Measurements from ENCODE around the gene AXIN1. TPM values are rescaled to one million over a fixed set of nuclear protein-coding genes. Genes with fewer than 3 reads are reported as not detected.

AXIN1 gene
- total RNA-seq, 2 donors from 2014 or later, result 31.2 to 35.2 TPM

- no peaks in the 10 kb centered on the region for H3K4me1 ChIP-seq (replicated peaks)
- H3K27me3 ChIP-seq (replicated peaks; ENCODE audit: insufficient read depth), result no peaks in the 10 kb centered on the region
- TF ChIP-seq POLR2AphosphoS5 (IDR thresholded peaks at IDR 0.05) (no peak), POLR2A (IDR thresholded peaks at IDR 0.05) (no peak)
- TF ChIP-seq, protein P1, sequence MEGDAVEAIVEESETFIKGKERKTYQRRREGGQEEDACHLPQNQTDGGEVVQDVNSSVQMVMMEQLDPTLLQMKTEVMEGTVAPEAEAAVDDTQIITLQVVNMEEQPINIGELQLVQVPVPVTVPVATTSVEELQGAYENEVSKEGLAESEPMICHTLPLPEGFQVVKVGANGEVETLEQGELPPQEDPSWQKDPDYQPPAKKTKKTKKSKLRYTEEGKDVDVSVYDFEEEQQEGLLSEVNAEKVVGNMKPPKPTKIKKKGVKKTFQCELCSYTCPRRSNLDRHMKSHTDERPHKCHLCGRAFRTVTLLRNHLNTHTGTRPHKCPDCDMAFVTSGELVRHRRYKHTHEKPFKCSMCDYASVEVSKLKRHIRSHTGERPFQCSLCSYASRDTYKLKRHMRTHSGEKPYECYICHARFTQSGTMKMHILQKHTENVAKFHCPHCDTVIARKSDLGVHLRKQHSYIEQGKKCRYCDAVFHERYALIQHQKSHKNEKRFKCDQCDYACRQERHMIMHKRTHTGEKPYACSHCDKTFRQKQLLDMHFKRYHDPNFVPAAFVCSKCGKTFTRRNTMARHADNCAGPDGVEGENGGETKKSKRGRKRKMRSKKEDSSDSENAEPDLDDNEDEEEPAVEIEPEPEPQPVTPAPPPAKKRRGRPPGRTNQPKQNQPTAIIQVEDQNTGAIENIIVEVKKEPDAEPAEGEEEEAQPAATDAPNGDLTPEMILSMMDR (IDR thresholded peaks at IDR 0.05), result no peak
- no peak overlapping the region for H3K4me3 ChIP-seq
- DNase-seq (ENCODE audit: low spot score), result no peak
- no peaks in the 10 kb centered on the region for H3K36me3 ChIP-seq
- intact Hi-C loops (cut with DNase I), result no loop called here
- H3K27ac ChIP-seq, result no peak overlapping the region
- H3K9me3 ChIP-seq, result no peaks in the 10 kb centered on the region
- WGBS, result 88% methylated on average over 7 of the region's 7 CpGs
These were observed 43.0 kb downstream of the AXIN1 start for GRCh38 chr16:309476-309875.

GRCh38 chr16:307691-308312, 44.7 kb downstream of the AXIN1 start:
- no peaks in the 10 kb centered on the region for H3K9me3 ChIP-seq
- WGBS, result 88% methylated on average over 21 of the region's 21 CpGs
- intact Hi-C loops (cut with DNase I), result no loop called here
- H3K36me3 ChIP-seq, result no peaks in the 10 kb centered on the region
- DNase-seq (ENCODE audit: low spot score), result no peak
- H3K4me3 ChIP-seq, result no peak overlapping the region
- TF ChIP-seq POLR2A (IDR thresholded peaks at IDR 0.05) (no peak), POLR2AphosphoS5 (IDR thresholded peaks at IDR 0.05) (no peak)
- TF ChIP-seq, protein P1 (IDR thresholded peaks at IDR 0.05), result no peak
- no peaks in the 10 kb centered on the region for H3K4me1 ChIP-seq (replicated peaks)
- H3K27me3 ChIP-seq (replicated peaks; ENCODE audit: insufficient read depth), result no peaks in the 10 kb centered on the region
- H3K27ac ChIP-seq, result no peak overlapping the region

- H3K4me1 ChIP-seq (replicated peaks), result no peaks in the 10 kb centered on the region
- no peaks in the 10 kb centered on the region for H3K36me3 ChIP-seq
- no peak overlapping the region for H3K4me3 ChIP-seq
- intact Hi-C loops (cut with DNase I), result no loop called here
- no peak for DNase-seq (ENCODE audit: low spot score)
- TF ChIP-seq, protein P1 (IDR thresholded peaks at IDR 0.05), result no peak
- no peak for TF ChIP-seq POLR2AphosphoS5 (IDR thresholded peaks at IDR 0.05)
- TF ChIP-seq POLR2A (IDR thresholded peaks at IDR 0.05), result no peak
- H3K9me3 ChIP-seq, result no peaks in the 10 kb centered on the region
- 78% methylated on average over 17 of the region's 17 CpGs for WGBS
- H3K27ac ChIP-seq, result no peak overlapping the region
- no peaks in the 10 kb centered on the region for H3K27me3 ChIP-seq (replicated peaks; ENCODE audit: insufficient read depth)
These were observed 45.6 kb downstream of the AXIN1 start for GRCh38 chr16:306911-307370.

DNA sequence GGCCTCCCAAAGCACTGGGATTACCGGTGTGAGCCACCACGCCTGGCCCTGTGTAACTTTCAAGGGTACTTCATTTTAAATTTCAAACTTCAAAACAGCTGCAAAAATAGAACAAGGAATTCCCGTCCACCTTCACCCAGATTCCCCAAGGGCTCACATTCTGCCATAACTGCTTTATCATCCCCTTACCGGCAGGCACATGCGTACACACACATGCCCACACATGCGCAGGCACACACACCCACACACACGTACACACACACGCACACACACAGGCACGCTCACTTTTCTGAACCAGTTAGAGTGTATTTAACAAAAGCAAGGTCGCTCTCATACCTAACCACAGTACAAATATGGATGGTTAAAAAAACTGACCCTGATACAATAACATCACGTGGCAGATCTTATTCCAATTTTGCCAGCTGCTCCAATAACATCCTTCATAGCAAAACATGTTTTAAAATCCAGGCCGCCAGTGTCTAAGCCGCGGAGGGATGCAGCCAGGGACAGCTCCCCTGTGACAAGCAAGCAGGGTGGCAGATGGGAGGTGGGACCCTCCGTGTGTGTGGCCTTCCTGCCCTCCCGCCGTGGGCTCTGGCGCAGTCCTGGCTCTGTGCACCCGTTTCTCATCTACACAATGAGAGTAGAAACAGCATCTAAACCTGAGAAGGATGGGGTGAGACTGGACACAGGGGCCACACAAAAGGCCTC, 46.5 kb downstream of the AXIN1 start:
- 69% methylated on average over 19 of the region's 19 CpGs for WGBS
- Histone ChIP-seq H3K36me3 (no peaks in the 10 kb centered on the region), H3K4me3 (no peak overlapping the region), H3K27ac (no peak overlapping the region), H3K9me3 (no peaks in the 10 kb centered on the region), H3K27me3 (replicated peaks; ENCODE audit: insufficient read depth) (no peaks in the 10 kb centered on the region), H3K4me1 (replicated peaks) (no peaks in the 10 kb centered on the region)
- no peak for TF ChIP-seq POLR2A (IDR thresholded peaks at IDR 0.05)
- no peak for TF ChIP-seq POLR2AphosphoS5 (IDR thresholded peaks at IDR 0.05)
- intact Hi-C loops (cut with DNase I), result no loop called here
- DNase-seq (ENCODE audit: low spot score), result no peak

DNA sequence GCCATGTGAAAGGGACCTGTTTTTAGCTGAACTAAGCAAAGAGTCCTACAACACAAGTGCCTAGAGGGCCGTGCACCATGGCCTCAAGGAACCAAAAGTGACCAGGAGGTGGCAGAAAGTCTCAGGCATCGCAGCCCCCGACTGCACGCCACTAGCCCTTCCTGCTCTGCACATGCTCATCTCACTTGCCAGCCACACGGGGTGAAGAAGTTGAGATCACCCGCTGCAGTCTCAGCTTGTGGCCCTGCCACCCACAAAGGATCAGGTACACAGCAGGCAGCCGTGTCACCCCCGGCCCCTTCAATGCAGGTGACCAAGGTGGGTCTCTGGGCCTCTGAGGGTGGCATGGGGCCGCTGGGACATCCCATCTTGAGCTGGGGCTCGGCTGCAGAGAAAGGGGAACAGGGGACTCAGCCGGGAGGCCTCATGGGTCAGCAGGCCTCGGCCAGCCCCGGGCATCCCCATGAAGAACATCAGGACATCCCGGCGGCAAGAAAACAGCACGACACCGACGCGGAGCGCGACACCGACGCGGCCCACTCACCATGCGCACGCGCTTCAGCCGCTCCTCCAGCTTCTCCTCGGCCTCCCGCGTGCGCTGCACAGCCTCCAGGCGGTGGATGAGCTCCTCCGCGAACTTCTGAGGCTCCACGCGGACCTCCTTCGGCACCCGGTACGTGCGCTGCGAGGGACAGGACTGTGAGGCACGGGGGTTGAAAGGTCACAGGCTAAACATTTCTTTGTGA, 48.6 kb downstream of the AXIN1 start:
- no peaks in the 10 kb centered on the region for H3K27me3 ChIP-seq (replicated peaks; ENCODE audit: insufficient read depth)
- 89% methylated on average over 43 of the region's 43 CpGs for WGBS
- no peak for TF ChIP-seq POLR2A (IDR thresholded peaks at IDR 0.05)
- H3K9me3 ChIP-seq, result no peaks in the 10 kb centered on the region
- H3K4me1 ChIP-seq (replicated peaks), result no peaks in the 10 kb centered on the region
- intact Hi-C loops (cut with DNase I), result no loop called here
- H3K4me3 ChIP-seq, result no peak overlapping the region
- H3K27ac ChIP-seq, result no peak overlapping the region
- no peak for DNase-seq (ENCODE audit: low spot score)
- no peaks in the 10 kb centered on the region for H3K36me3 ChIP-seq

All from prostate gland (tissue), 2 donors.